HT-29 (cell line): Measurements from ENCODE around the gene CRIP3. TPM values are rescaled to one million over a fixed set of nuclear protein-coding genes. Genes with fewer than 3 reads are reported as not detected.
"Not testable (repeated sequence)": the region's sequence is repeated elsewhere in the genome, so short reads cannot be mapped to it uniquely, and the experiment has no call there.

Source experiments
- DNase-seq: peaks from one replicate; pipeline ENCODE4 v3.0.0-alpha.2; 2015; ENCODE audit warnings: low spot score
- total RNA-seq: library from RNA; depleted of rRNA; stranded (reverse); fragments of >200 nt; shearing (Covaris generic); gene quantifications from 2 replicates; pipeline ENCODE4 v1.2.3, GENCODE V29; 2014; rRNA removed

CRIP3 gene, protein sequence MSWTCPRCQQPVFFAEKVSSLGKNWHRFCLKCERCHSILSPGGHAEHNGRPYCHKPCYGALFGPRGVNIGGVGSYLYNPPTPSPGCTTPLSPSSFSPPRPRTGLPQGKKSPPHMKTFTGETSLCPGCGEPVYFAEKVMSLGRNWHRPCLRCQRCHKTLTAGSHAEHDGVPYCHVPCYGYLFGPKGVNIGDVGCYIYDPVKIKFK
- total RNA-seq = not detected in 2 replicates

DNA sequence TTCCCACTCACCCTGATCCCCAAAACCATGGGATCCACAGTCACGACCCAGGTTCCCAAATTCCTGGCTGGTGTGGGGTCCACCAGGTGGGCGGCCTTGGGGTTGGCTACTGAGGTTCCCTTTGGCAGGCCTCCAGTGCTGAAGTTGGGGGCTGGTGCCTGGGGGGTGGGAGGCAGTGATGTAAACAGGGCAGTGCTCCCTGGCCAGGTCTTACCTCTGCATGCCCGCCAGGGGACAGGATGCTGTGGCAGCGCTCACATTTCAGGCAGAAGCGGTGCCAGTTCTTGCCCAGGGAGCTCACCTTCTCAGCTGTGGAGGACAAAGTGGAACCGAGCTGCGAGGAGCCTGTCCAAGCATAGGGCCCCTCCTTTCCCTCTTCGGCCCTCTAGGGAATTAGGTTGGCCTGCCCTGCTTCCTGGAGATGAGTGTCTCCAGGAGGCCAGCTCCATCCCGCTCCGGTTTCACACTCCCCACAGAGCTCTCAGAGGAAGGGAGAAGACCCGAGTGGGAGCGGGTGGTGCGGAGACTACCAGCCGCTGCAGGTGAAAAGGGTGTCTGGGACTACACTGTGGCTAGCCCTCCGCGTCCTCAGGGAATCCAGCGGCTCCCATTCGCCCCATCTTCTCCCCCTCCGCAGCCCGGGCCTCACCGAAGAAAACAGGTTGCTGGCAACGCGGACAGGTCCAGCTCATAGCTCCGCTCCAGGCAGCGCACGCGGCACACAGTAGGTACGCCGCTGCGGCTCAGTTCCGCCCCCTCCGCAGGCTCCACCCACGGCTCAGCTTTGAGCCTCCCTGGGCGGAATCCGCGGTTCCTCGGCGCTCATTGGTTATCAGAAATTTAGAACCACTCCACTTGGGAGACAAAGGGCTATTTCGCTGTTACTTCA is at the start of gene CRIP3:
Gene CRIP3, minus strand, starts transcription at position 726 of the 889 bp plus-strand sequence. Its CDS starts 34 bp downstream, at position 692.
- no peak for DNase-seq

DNA sequence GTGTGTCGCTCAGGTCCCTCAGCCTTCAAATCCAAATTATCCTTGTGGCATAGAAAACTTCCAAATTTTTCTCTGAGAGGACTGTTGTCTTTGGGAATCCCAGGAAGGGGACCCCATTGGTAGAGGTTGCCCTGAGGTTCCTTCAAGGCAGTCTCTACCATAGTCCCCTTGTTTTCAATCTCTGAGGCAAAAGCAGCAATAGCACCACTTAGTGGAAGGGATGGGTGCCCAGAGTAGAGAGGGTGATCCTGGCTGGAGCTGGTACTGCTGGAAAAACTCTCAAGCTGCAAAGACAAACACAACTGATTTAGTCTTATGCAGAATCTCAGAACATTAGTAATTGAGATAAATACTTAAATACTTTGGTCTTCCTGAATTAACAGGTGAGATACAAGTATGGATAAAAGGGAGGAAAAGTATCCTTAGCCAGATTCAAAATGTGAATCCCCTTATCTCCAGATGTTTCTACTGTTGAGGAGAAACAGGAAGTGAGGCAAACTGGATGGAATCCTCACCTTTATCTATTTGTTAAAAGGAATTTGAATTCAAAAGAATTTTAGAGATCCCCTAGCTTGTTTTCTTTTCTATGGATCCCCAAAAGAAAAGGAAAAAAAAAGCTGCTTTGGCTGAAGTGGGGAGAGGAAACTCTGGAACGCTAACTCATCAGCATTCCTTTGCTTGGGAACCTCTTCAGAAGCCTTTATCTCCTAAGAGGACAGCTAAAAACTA is 47.4 kb upstream of the CRIP3 start:
- DNase-seq = peak; percentile 55

GRCh38 chr6:43351951-43352350 is 43.3 kb upstream of the CRIP3 start:
- DNase-seq = not testable (repeated sequence)

DNA sequence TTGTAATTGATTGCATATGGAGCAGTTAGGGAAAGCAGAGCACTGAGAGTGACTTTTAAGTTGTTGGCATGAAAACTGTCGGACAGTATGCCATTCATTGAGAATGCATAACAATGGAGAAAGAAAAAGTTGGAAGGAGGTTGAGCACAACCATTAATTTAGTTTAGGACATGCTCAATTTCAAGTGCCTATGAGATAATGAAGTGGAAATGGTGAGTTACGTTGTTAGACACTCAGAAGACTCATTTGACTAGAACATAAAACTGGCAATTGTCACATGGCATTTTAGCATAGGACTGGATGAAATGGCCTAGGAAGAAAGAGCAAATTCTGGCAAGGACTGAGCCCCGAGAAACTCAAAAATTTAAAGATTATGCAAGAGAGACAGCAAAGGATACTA is 38.8 kb upstream of the CRIP3 start:
- no peak for DNase-seq

DNA sequence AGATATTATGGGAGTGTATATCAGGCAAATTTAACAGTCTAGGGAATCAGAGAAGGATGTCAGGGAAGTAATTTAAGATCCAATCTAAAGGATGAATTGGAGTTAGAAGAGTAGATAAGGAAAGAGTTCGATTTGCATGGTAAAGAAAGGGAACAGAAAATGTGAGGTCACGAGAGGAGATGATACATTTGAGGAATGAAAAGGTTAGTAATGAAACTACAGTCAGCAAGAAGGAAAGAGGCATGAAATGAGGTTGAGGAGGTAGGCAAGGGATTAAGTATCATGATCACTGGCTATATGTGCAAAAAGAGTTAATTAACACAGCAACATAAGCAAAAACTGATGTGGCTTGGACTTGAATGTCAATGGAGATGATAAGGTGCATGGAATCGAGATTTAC is 38.4 kb upstream of the CRIP3 start:
- no peak for DNase-seq

DNA sequence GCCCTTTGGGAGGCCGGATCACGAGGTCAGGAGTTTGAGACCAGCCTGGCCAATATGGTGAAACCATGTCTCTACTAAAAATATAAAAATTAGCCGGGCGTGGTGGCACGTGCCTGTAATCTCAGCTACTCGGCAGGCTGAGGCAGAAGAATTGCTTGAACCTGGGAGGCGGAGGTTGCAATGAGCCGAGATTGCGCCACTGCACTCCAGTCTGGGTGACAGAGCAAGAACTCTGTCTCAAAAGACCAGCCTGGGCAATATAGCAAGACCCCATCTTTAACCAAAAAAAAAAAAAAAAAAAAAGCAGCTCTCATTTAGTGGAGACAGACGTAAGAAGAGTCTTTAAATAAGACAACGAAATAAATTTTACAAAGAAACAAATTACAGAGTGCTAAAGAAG is 37.6 kb upstream of the CRIP3 start:
- not testable (repeated sequence) for DNase-seq

GRCh38 chr6:43339168-43339567 is 30.5 kb upstream of the CRIP3 start:
- DNase-seq = no peak

DNA sequence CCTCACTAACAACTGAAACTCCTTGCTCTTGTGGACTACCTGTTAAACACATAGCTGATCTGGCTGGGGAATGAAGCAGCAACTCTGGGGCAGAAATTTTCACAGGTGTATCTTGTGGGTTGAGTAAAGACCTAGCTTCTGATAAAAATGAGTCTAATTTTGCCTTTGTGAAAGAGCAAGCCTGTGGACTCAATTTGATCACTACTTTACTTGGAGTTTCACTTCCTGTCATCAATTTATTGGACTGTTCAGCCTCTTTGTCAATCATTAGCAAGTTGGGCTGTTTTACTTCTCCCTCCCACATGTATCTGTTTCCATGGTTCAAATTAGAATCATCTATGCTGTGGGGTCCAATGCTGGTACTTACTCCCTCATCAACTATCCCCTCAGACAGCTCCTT is 29.6 kb upstream of the CRIP3 start:
- DNase-seq = no peak

- DNase-seq = no peak
Measured at GRCh38 chr6:43336382-43336781, 27.8 kb upstream of the CRIP3 start.

DNA sequence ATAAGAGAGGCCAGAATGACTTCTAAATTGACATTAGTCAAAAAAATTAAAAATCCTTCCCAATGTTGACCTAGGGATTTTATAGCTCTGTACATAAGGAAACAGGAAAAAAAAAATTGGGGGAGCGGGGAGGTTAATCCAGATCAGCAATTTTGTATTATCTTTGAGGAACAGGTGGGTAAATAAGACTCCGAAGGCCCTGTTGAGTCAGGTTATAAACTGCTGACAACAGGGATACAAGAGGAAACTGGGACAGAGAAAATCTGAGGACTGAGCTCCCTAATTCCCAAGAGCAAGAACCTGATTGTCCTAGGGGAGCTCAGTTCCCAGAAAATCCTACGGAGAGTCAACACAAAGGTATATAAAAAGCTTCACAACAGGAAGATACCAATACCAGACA is 26.8 kb upstream of the CRIP3 start:
- DNase-seq = peak; percentile 20

GRCh38 chr6:43334466-43335095 is 26.0 kb upstream of the CRIP3 start:
- peak; percentile 82 for DNase-seq

DNA sequence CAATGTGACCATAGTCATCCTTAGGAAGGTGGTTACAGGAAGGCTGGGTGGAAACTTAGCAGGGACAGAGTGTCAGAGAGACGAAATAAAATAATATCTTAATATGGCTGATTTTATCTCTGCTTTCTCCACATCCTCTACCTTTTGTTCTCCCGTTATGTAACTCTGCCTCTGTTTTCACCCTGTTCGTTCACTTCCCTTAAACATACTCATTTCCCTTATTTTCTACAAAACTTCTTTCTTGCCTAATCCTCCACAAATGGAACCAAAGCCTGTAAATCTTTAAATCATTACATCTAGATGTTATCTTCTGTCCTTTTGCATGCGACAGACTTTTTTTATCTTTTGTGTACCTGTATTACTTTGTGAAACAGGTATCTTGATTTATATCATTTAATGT is 23.3 kb upstream of the CRIP3 start:
- DNase-seq = no peak

DNA sequence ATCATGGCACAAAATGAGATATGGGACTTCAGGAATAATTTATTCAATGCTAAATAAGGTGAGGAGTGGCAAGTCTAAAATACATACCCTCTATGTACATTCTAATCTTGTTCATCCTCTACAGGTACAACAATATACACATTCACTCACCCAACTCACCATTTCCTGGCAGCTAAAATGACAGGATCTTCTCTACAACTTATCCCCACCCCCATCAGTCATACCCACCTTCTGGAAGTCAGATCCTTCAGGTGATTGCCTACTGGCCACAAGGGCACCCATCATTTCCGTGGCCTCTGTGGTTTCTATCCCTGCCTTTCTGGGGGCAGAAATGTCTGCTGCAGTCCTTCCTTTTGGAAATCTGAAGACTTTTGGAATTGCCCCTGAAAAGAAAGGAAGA is 22.8 kb upstream of the CRIP3 start:
- DNase-seq = peak; percentile 15

- DNase-seq = peak; percentile 44
Measured at GRCh38 chr6:43328528-43328927, 19.9 kb upstream of the CRIP3 start.

- DNase-seq = no peak
Measured at GRCh38 chr6:43325876-43326275, 17.2 kb upstream of the CRIP3 start.

- no peak for DNase-seq
Measured at GRCh38 chr6:43318011-43318410, 9.4 kb upstream of the CRIP3 start.

GRCh38 chr6:43313813-43314212 is 5.2 kb upstream of the CRIP3 start:
- no peak for DNase-seq

DNA sequence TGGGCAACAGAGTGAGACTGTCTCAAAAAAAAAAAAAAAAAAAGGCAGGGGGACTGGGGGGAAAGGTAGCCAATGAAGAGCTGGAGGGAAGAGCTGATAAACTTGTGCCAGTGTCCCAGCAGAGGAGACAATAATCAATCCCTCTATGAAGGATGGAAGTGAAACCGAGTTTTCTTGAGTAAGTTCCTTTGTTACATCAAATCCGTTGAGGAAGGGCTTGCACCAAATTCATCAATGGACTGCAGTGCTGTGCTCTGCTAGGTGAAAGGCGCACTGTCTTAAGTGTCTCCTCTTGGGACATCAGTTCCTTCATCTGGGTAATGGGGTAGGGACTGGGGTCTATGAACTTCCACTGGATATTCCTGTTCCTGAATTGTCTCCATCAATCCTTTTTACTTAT is 3.0 kb upstream of the CRIP3 start:
- no peak for DNase-seq

DNA sequence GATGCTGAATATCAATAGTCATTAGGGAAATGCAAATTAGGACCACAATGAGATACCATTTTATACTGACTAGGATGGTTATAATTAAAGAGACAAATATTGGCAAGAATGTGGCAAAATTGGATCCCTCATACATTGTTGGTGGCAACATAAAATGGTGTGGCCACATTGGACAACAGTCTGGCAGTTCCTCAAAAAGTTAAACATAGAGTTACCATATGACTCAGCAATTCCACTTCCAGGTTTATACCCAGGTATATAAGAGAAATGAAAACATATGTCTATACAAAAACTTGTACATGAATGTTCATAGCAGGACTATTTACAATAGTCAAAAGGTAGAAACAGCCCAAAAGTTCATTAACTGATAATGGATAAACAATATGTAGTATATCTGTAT is 2.0 kb upstream of the CRIP3 start:
- no peak for DNase-seq

DNA sequence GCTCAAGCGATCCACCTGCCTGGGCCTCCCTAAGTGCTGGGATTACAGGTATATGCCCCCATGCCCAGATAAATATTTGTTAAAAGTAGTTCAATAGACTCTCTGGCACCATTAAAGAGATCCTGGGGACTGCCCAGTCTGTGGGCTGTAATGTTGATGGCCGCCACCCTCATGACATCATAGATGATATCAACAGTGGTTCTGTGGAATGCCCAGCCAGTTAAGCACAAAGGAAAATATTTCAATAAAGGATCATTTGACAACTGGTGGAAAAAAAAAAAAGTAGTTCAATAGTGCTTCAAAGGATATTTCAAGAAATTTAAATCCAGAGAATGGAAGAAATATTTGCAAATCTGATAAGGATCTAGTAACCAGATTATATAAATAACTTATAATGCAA is 1.5 kb upstream of the CRIP3 start:
- DNase-seq = no peak

GRCh38 chr6:43308990-43309477 is 408 bp upstream of the CRIP3 start:
- no peak for DNase-seq
